HepG2 (cell line): ENCODE measurements around the gene ANKRD17. TPM values are rescaled to one million over a fixed set of nuclear protein-coding genes. Genes with fewer than 3 reads are reported as not detected.

Experiments
- ATAC-seq: fragments of 200-7000 bp; cut with Tn5 transposase; 3 replicates; pipeline ENCODE4 v1.9.1; 2020; ENCODE audit warnings: mild to moderate bottlenecking, moderate library complexity
- BruUV-seq: library from RNA; stranded (reverse); fragments of 400-500 nt; replicated peaks from 2 replicates; lab custom pipeline; 2021; lab: Mats Ljungman, UMichigan
- CTCF ChIA-PET: fragments of 300-600 bp; formaldehyde crosslinking; extraction: SDS; loops from one replicate; lab custom pipeline; 2021; ENCODE audit warnings: low total read pairs, inconsistent platforms, low intra/inter-chr PET ratio; lab: Yijun Ruan, JAX
- POLR2A ChIA-PET: fragments of 350-600 bp; sonication (Branson Sonifier 250); formaldehyde crosslinking; loops from one replicate; lab custom pipeline; 2020; ENCODE audit warnings: antibody characterized with exemption, inconsistent platforms; lab: Yijun Ruan, JAX
- DNase-seq: peaks from one replicate; pipeline ENCODE4 v3.0.0-alpha.2; 2015; ENCODE audit warnings: low spot score
- FAIRE-seq: peaks from 3 replicates; lab custom pipeline; 2011; peaks lifted over from hg19 to GRCh38; lab: Jason Lieb, UNC
- H2AFZ ChIP-seq: one replicate; pipeline ENCODE4 v1.6.1; 2011; ENCODE audit warnings: low read length, inconsistent platforms
- H3K27ac ChIP-seq: fragments of 300-600 bp; 3 replicates; pipeline ENCODE4 v1.8.0; 2011; ENCODE audit warnings: mixed run types, mild to moderate bottlenecking, mixed read lengths, low read length, inconsistent platforms; ENCODE audit not compliant: insufficient read depth; ENCODE audit errors: extremely low read length
- H3K27me3 ChIP-seq, 2 experiments: fragments of 200-600 bp in 1 of 2; 2 replicates in 1 of 2; 3 replicates in 1 of 2; pipeline versions ENCODE4 v1.6.0 to v1.8.0; 2011; ENCODE audit warnings: low read length in 2 of 2, mild to moderate bottlenecking in 2 of 2, moderate library complexity in 2 of 2, inconsistent platforms in 1 of 2; ENCODE audit not compliant: insufficient read depth in 2 of 2, control insufficient read depth in 1 of 2
- H3K36me3 ChIP-seq, 2 experiments: fragments of 200-600 bp in 1 of 2; replicated peaks in 1 of 2; 2 replicates in 1 of 2; 3 replicates in 1 of 2; pipeline versions ENCODE4 v1.5.1 to v1.8.0; 2011; ENCODE audit warnings: low read length in 2 of 2, inconsistent platforms in 1 of 2; ENCODE audit not compliant: insufficient read depth in 2 of 2, control insufficient read depth in 1 of 2
- H3K4me1 ChIP-seq: 2 replicates; pipeline ENCODE4 v1.5.1; 2012; ENCODE audit warnings: low read length, inconsistent platforms; ENCODE audit not compliant: insufficient read depth
- H3K4me2 ChIP-seq: 2 replicates; pipeline ENCODE4 v1.6.0; 2011; ENCODE audit warnings: low read depth, low read length, inconsistent platforms
- H3K4me3 ChIP-seq, 3 experiments: fragments of 200-600 bp in 1 of 3; sonication (generic), shearing (Covaris generic) in 1 of 3; replicated peaks in 1 of 3; 2 replicates each; pipeline ENCODE4 v1.5.1; 2011 to 2016; ENCODE audit warnings: low read length in 3 of 3, inconsistent platforms in 2 of 3, low read depth in 2 of 3, mild to moderate bottlenecking in 2 of 3, control low read depth in 1 of 3, mixed read lengths in 1 of 3; ENCODE audit not compliant: insufficient read depth in 1 of 3
- H3K79me2 ChIP-seq: one replicate; pipeline ENCODE4 v1.6.1; 2011; ENCODE audit warnings: low read length, inconsistent platforms; ENCODE audit not compliant: insufficient read depth
- H3K9ac ChIP-seq: 2 replicates; pipeline ENCODE4 v1.6.0; 2011; ENCODE audit warnings: mild to moderate bottlenecking, low read depth, low read length, inconsistent platforms; ENCODE audit not compliant: insufficient read depth
- H3K9me3 ChIP-seq: 2 replicates; pipeline ENCODE4 v1.5.1; 2012; ENCODE audit warnings: mild to moderate bottlenecking, low read length
- H4K20me1 ChIP-seq: 2 replicates; pipeline ENCODE4 v1.6.0; 2011; ENCODE audit warnings: inconsistent platforms, mild to moderate bottlenecking, low read length, moderate library complexity; ENCODE audit not compliant: insufficient read depth
- ATF7-NPFF ChIP-seq: sonication (generic); formaldehyde crosslinking; IDR thresholded peaks from 2 replicates; pipeline ENCODE4 v1.8.1; 2023; ENCODE audit warnings: mild to moderate bottlenecking, low read depth, missing genetic modification reagents, moderate library complexity
- GRHL1 ChIP-seq: sonication (generic); formaldehyde crosslinking; conservative IDR thresholded peaks from 2 replicates; pipeline ENCODE4 v1.8.0; 2022; ENCODE audit warnings: missing genetic modification reagents
- GTF2F1 ChIP-seq: fragments of 150-350 bp; IDR thresholded peaks from 2 replicates; pipeline ENCODE4 v1.6.1; 2014; ENCODE audit warnings: low read length
- IRF1 ChIP-seq: sonication (generic); formaldehyde crosslinking; IDR thresholded peaks from 2 replicates; pipeline ENCODE4 v1.4.0; 2020; ENCODE audit warnings: low read depth, mild to moderate bottlenecking, missing genetic modification reagents
- IRF2 ChIP-seq: IDR thresholded peaks from 2 replicates; pipeline ENCODE4 v1.6.1; 2018; ENCODE audit warnings: missing genetic modification reagents, missing compliant biosample characterization
- MED13 ChIP-seq: sonication (generic); formaldehyde crosslinking; IDR thresholded peaks from 2 replicates; pipeline ENCODE4 v1.5.0; 2020; ENCODE audit warnings: missing genetic modification reagents
- PATZ1 ChIP-seq: sonication (generic); formaldehyde crosslinking; IDR thresholded peaks from 2 replicates; pipeline ENCODE4 v1.4.0; 2020; ENCODE audit warnings: missing genetic modification reagents
- SIN3A ChIP-seq: IDR thresholded peaks from 2 replicates; pipeline ENCODE4 v1.6.1; 2011; ENCODE audit warnings: low read depth, mild to moderate bottlenecking, control low read depth, low read length, borderline replicate concordance
- SRSF1 ChIP-seq: fragments of 200-400 bp; formaldehyde crosslinking; optimal IDR thresholded peaks from 2 replicates; pipeline ENCODE3; 2017; ENCODE audit warnings: mild to moderate bottlenecking, low read depth, low read length, moderate library complexity
- YEATS2 ChIP-seq: sonication (generic); formaldehyde crosslinking; IDR thresholded peaks from 2 replicates; pipeline ENCODE4 v1.4.0; 2020; ENCODE audit warnings: missing genetic modification reagents, borderline replicate concordance
- ZFP36L1 ChIP-seq: sonication (generic); formaldehyde crosslinking; IDR thresholded peaks from 2 replicates; pipeline ENCODE4 v1.8.0; 2022; ENCODE audit warnings: mild to moderate bottlenecking, missing genetic modification reagents, moderate library complexity
- WGBS: methylation state at CpG from one replicate; pipeline ENCODE4 v1.1.6; 2017; ENCODE audit warnings: low lambda C conversion rate; 5-methylcytosine and 5-hydroxymethylcytosine counted together
- in situ Hi-C: cut with HindIII; loops from 2 replicates; pipeline ENCODE4 v1.10.0; 2017; ENCODE audit warnings: low pct_unique_long_range_greater_than_20kb; ENCODE audit not compliant: extremely low pct_ligation_motif_present
- intact Hi-C: fragments of 100-400 bp; cut with micrococcal nuclease; formaldehyde crosslinking; loops from one replicate; pipeline ENCODE4 v1.10.0; 2022; ENCODE audit not compliant: unreplicated experiment
- polyA plus RNA-seq, 8 experiments: library from polyadenylated mRNA; depleted of rRNA in 3 of 8; stranded (reverse) in 7 of 8; unstranded in 1 of 8; fragments of >200 nt; fragmentation: Illumina TruSeq in 4 of 8; extraction: Trizol in 4 of 8; gene quantifications; 2 replicates each; pipeline versions ENCODE4 v1.2.1 to v1.2.3, GENCODE V29; 2011 to 2016; ENCODE audit warnings: low read depth in 4 of 8, missing spikeins in 1 of 8, mixed read lengths in 1 of 8; ENCODE audit not compliant: insufficient read depth in 1 of 8
- total RNA-seq, 5 experiments: library from RNA; depleted of rRNA; stranded (reverse); fragments of >200 nt; fragmentation: Illumina TruSeq; extraction: Trizol; gene quantifications; 2 replicates each; pipeline ENCODE4 v1.2.3, GENCODE V29; 2016; ENCODE audit warnings: low read depth in 1 of 5
- TF ChIP-seq, protein P1 (sequence below): IDR thresholded peaks from 2 replicates; pipeline ENCODE4 v1.6.1; 2012; ENCODE audit warnings: inconsistent platforms
- TF ChIP-seq, protein P2 (sequence below): sonication (generic); formaldehyde crosslinking; IDR thresholded peaks from 2 replicates; pipeline ENCODE4 v1.5.0; 2020; ENCODE audit warnings: missing genetic modification reagents
- TF ChIP-seq, protein P3 (sequence below): fragments of 450-650 bp; IDR thresholded peaks from 2 replicates; pipeline ENCODE4 v1.6.1; 2016

ANKRD17 gene
- total and polyA plus RNA-seq, 2 of the 13 experiments (the other 11 are each of a cell fraction or from before 2014, with no cell fraction given): 55.7 to 61.1 TPM

DNA sequence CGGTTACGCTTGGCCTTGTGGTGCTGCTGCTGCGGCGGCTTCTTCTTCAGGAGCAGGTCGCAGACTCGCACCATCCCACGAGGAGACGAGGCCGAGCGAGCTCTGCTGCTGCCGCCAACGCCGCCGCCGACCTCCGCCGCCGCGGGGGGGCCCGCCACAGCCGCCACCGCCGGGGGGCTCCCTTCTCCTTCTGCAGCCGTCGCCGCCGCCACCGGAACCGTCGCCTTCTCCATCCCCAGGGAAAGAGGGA is 237 bp downstream of the ANKRD17 start (continued):
- no peak for TF ChIP-seq GRHL1 (CRISPR knock-in tag)
- TF ChIP-seq ATF7-NPFF (CRISPR knock-in tag): peak; percentile 43; the same call in 1 of the 2 replicates
- no peak for TF ChIP-seq GTF2F1

GRCh38 chr4:73257651-73258435 is 755 bp downstream of the ANKRD17 start:
- WGBS: under 1% methylated on average over 25 of the region's 34 CpGs
- Histone ChIP-seq H3K27ac (peak overlapping the region; percentile 99), H3K9me3 (no peaks in the 10 kb centered on the region), H3K4me2 (peak overlapping the region; percentile 83), H3K4me1 (peaks cover 56% of the 10 kb centered on the region), H3K36me3 (peaks cover 0 to 17% of the 10 kb centered on the region in 2 experiments; a peak in 3 of 5 replicates), H2AFZ (no peak overlapping the region), H3K9ac (peak overlapping the region; percentile 96), H3K79me2 (peaks cover 72% of the 10 kb centered on the region), H4K20me1 (peaks cover 40% of the 10 kb centered on the region), H3K4me3 (peak overlapping the region; percentile 82 to 93 (median 83)), H3K27me3 (no peaks in the 10 kb centered on the region; a peak in 1 of 5 replicates)
- ATAC-seq: peak; percentile 38
- no TSS peak for BruUV-seq
- ChIA-PET CTCF (no interaction called here), POLR2A (interaction anchor here (0.6 to 3.0 kb wide), 18 partner anchors 9 to 966 kb away, joined by 3 to 20 read pairs (median 4); partner anchors contain the start of gene COX18)
- FAIRE-seq: no peak
- in situ Hi-C loops (loop anchor here (10.0 kb wide), 1 partner anchor 133 kb away; no protein-coding TSS in a partner anchor), intact Hi-C loops (loop anchor here (1.0 to 10.0 kb wide), 3 partner anchors 50 to 189 kb away; partner anchors contain the start of genes AFP and COX18)
- peak; percentile 58 for DNase-seq
- TF ChIP-seq YEATS2 (CRISPR knock-in tag): 0 out of 2 replicates have a peak, but pooled peaks have one; percentile 8
- peak; percentile 36 for TF ChIP-seq PATZ1 (CRISPR knock-in tag)
- 0 out of 2 replicates have a peak, but pooled peaks have one; percentile 4 for TF ChIP-seq ZFP36L1 (CRISPR knock-in tag)
- TF ChIP-seq SRSF1: peak; percentile 2
- TF ChIP-seq, protein P1, sequence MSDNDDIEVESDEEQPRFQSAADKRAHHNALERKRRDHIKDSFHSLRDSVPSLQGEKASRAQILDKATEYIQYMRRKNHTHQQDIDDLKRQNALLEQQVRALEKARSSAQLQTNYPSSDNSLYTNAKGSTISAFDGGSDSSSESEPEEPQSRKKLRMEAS: peak; percentile 58; the same call in 1 of the 2 replicates
- TF ChIP-seq, protein P2, sequence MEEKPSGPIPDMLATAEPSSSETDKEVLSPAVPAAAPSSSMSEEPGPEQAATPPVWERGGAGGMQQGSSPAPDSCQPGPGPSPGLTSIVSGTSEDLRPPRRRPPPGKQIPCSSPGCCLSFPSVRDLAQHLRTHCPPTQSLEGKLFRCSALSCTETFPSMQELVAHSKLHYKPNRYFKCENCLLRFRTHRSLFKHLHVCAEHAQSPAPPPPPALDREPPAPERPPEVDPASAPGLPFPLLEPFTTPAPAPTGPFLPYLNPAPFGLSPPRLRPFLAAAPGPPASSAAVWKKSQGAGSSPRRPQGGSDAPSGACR (CRISPR knock-in tag): 0 out of 2 replicates have a peak, but pooled peaks have one; percentile 10
- TF ChIP-seq IRF1 (CRISPR knock-in tag): 0 out of 2 replicates have a peak, but pooled peaks have one; percentile 16
- no peak for TF ChIP-seq MED13 (CRISPR knock-in tag)
- TF ChIP-seq, protein P3, sequence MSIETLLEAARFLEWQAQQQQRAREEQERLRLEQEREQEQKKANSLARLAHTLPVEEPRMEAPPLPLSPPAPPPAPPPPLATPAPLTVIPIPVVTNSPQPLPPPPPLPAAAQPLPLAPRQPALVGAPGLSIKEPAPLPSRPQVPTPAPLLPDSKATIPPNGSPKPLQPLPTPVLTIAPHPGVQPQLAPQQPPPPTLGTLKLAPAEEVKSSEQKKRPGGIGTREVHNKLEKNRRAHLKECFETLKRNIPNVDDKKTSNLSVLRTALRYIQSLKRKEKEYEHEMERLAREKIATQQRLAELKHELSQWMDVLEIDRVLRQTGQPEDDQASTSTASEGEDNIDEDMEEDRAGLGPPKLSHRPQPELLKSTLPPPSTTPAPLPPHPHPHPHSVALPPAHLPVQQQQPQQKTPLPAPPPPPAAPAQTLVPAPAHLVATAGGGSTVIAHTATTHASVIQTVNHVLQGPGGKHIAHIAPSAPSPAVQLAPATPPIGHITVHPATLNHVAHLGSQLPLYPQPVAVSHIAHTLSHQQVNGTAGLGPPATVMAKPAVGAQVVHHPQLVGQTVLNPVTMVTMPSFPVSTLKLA: 0 out of 2 replicates have a peak, but pooled peaks have one; percentile 30
- peak; percentile 52; the same call in 1 of the 2 replicates for TF ChIP-seq SIN3A
- no peak for TF ChIP-seq IRF2
